ENCODE data around the gene SKP2. TPM values are rescaled to one million over a fixed set of nuclear protein-coding genes. Genes with fewer than 3 reads are reported as not detected.

SKP2 gene
- total RNA-seq, 2 experiments from 2014 or later = 6.3 to 7.2 TPM

- H3K36me3 ChIP-seq (ENCODE audit: insufficient read depth, low read length) = peaks cover 39% of the 10 kb centered on the region
- Mint-ChIP-seq H3K9me3 (no peaks in the 10 kb centered on the region), H3K27ac (no peak overlapping the region), H3K4me1 (ENCODE audit: low read depth) (peaks cover 50% of the 10 kb centered on the region), H3K36me3 (ENCODE audit: low read depth) (peaks cover 92% of the 10 kb centered on the region), H3K4me3 (no peak overlapping the region), H3K27me3 (no peaks in the 10 kb centered on the region)
- no peak for ATAC-seq (ENCODE audit: poor library complexity)
- no peak for TF ChIP-seq CTCF (IDR thresholded peaks at IDR 0.05)
- H3K27me3 ChIP-seq (ENCODE audit: control insufficient read depth in 1 of 2, insufficient read depth in 2 of 2, low read length in 2 of 2) = no peaks in the 10 kb centered on the region
- CTCF ChIA-PET = no interaction called here
- intact Hi-C loops (cut with DNase I, micrococcal nuclease) = loop anchor here in 1 of 2 experiments (10.0 kb wide), 1 partner anchor 1321 kb away; the partner anchor contains the start of gene TTC23L
- peaks cover 24% of the 10 kb centered on the region for H3K4me1 ChIP-seq (ENCODE audit: insufficient read depth, low read length)
- no peak overlapping the region for H3K4me3 ChIP-seq (ENCODE audit: low read length)
- no peak overlapping the region for H3K27ac ChIP-seq (ENCODE audit: low read depth in 1 of 2, low read length in 2 of 2)
- DNase-seq = no peak
- H3K9me3 ChIP-seq (ENCODE audit: control insufficient read depth in 1 of 2, insufficient read depth in 1 of 2, low read length in 2 of 2) = no peaks in the 10 kb centered on the region
- POLR2A ChIA-PET = no interaction called here
Observed at GRCh38 chr5:36156121-36156601, 4.2 kb downstream of the SKP2 start.

- no peaks in the 10 kb centered on the region for H3K27me3 ChIP-seq (ENCODE audit: control insufficient read depth in 1 of 2, insufficient read depth in 2 of 2, low read length in 2 of 2)
- Mint-ChIP-seq H3K36me3 (ENCODE audit: low read depth) (peaks cover 96% of the 10 kb centered on the region), H3K27ac (no peak overlapping the region), H3K9me3 (no peaks in the 10 kb centered on the region), H3K27me3 (no peaks in the 10 kb centered on the region), H3K4me1 (ENCODE audit: low read depth) (peaks cover 50% of the 10 kb centered on the region), H3K4me3 (no peak overlapping the region)
- CTCF ChIA-PET = no interaction called here
- intact Hi-C loops (cut with DNase I, micrococcal nuclease) = loop anchor here in 1 of 2 experiments (10.0 kb wide), 1 partner anchor 1322 kb away; the partner anchor contains the start of gene TTC23L
- H3K4me1 ChIP-seq (ENCODE audit: insufficient read depth, low read length) = peaks cover 21% of the 10 kb centered on the region
- DNase-seq (no peak), ATAC-seq (ENCODE audit: poor library complexity) (no peak)
- no peak overlapping the region for H3K27ac ChIP-seq (ENCODE audit: low read depth in 1 of 2, low read length in 2 of 2)
- TF ChIP-seq CTCF (IDR thresholded peaks at IDR 0.05) = no peak
- no peaks in the 10 kb centered on the region for H3K9me3 ChIP-seq (ENCODE audit: control insufficient read depth in 1 of 2, insufficient read depth in 1 of 2, low read length in 2 of 2)
- H3K36me3 ChIP-seq (ENCODE audit: insufficient read depth, low read length) = peaks cover 43% of the 10 kb centered on the region
- POLR2A ChIA-PET = interaction anchor here (1.1 kb wide), 1 partner anchor 85 kb away, joined by 4 read pairs; the partner anchor contains the start of gene NADK2
- H3K4me3 ChIP-seq (ENCODE audit: low read length) = no peak overlapping the region
Observed at GRCh38 chr5:36156619-36157018, 4.7 kb downstream of the SKP2 start.

DNA sequence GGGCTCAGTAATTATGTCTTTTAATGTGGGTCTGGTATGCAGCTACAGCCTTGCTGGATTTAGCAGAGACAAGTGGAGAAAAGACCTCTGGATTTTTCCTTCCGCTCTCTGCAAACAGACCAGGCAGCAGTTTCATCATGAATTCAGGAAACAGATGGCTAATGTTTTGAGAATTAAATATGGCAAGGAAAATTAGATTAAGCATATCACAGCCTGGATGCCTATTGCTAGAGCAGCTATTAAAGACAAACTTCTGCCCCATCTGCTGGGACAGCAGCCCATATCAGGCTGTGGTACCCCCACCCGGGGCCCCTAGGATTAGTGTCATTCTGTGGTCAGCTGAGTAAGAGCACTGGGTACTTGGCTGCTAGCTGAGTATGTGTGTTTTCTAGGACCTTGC is 6.2 kb downstream of the SKP2 start:
- H3K4me1 Mint-ChIP-seq (ENCODE audit: low read depth) = peaks cover 41% of the 10 kb centered on the region
- H3K36me3 ChIP-seq (ENCODE audit: insufficient read depth, low read length) = peaks cover 59% of the 10 kb centered on the region
- intact Hi-C loops (cut with DNase I, micrococcal nuclease) = loop anchor here in 1 of 2 experiments (10.0 kb wide), 1 partner anchor 1323 kb away; the partner anchor contains the start of gene TTC23L

More for the DNA sequence above, 6.2 kb downstream of the SKP2 start:
- CTCF ChIA-PET = no interaction called here
- no peak for ATAC-seq (ENCODE audit: poor library complexity)
- H3K27me3 Mint-ChIP-seq = no peaks in the 10 kb centered on the region
- Histone ChIP-seq H3K4me1 (ENCODE audit: insufficient read depth, low read length) (peaks cover 11% of the 10 kb centered on the region), H3K27ac (ENCODE audit: low read depth in 1 of 2, low read length in 2 of 2) (no peak overlapping the region), H3K27me3 (ENCODE audit: control insufficient read depth in 1 of 2, insufficient read depth in 2 of 2, low read length in 2 of 2) (no peaks in the 10 kb centered on the region), H3K9me3 (ENCODE audit: control insufficient read depth in 1 of 2, insufficient read depth in 1 of 2, low read length in 2 of 2) (no peaks in the 10 kb centered on the region), H3K4me3 (ENCODE audit: low read length) (no peak overlapping the region)
- no peak overlapping the region for H3K4me3 Mint-ChIP-seq
- no peak for TF ChIP-seq CTCF (IDR thresholded peaks at IDR 0.05)
- H3K36me3 Mint-ChIP-seq (ENCODE audit: low read depth) = peaks cover 96% of the 10 kb centered on the region
- H3K9me3 Mint-ChIP-seq = no peaks in the 10 kb centered on the region
- no peak overlapping the region for H3K27ac Mint-ChIP-seq
- POLR2A ChIA-PET = no interaction called here
- DNase-seq = no peak
